ENCODE results near the gene DISP2.

DNA sequence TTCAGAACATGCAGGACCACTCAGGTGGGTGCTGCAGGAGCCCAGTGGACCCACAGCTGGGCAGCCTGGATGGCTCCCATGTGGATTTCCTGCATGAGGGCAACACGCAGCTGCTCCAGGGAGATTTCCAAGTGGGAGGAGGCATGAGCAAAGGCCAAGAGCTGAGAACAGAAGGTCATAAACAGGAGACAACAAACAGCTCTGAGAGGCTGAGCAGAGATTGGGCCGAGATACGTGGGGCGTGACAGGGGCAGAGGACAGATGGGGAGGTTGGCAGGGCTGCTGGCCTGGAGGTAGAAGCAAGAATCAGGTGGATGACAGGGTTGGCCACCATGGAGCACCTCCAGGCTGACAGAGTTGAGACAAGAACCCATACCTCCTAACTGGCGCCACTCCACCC, 4.3 kb upstream of the DISP2 start:
- TF ChIP-seq, protein P1, sequence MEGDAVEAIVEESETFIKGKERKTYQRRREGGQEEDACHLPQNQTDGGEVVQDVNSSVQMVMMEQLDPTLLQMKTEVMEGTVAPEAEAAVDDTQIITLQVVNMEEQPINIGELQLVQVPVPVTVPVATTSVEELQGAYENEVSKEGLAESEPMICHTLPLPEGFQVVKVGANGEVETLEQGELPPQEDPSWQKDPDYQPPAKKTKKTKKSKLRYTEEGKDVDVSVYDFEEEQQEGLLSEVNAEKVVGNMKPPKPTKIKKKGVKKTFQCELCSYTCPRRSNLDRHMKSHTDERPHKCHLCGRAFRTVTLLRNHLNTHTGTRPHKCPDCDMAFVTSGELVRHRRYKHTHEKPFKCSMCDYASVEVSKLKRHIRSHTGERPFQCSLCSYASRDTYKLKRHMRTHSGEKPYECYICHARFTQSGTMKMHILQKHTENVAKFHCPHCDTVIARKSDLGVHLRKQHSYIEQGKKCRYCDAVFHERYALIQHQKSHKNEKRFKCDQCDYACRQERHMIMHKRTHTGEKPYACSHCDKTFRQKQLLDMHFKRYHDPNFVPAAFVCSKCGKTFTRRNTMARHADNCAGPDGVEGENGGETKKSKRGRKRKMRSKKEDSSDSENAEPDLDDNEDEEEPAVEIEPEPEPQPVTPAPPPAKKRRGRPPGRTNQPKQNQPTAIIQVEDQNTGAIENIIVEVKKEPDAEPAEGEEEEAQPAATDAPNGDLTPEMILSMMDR (conservative IDR thresholded peaks at IDR 0.05; ENCODE audit: low read length) = no peak
- TF ChIP-seq EZH2phosphoT487 (IDR thresholded peaks at IDR 0.05; ENCODE audit: borderline replicate concordance) = no peak
